Activated naive CD4-positive, alpha-beta T cell treated with anti-CD3 and anti-CD28 coated beads, Interleukin-2, amount 50 U/mL, for 24 hours (primary cell): ENCODE data around the gene ETNK1.
A peak's percentile ranks its signal among the peaks of the same experiment; 100 is the strongest.

Experiments
- H3K27ac Mint-ChIP-seq: one replicate; pipeline ENCODE4 v1.8.0; 2021; ENCODE audit warnings: mild to moderate bottlenecking, mixed read lengths
- H3K27me3 Mint-ChIP-seq: one replicate; pipeline ENCODE4 v1.8.0; 2021; ENCODE audit warnings: mixed read lengths
- H3K36me3 Mint-ChIP-seq: one replicate; pipeline ENCODE4 v1.8.0; 2021; ENCODE audit warnings: mixed read lengths
- H3K4me1 Mint-ChIP-seq: one replicate; pipeline ENCODE4 v1.8.0; 2021; ENCODE audit warnings: mixed read lengths
- H3K4me3 Mint-ChIP-seq: one replicate; pipeline ENCODE4 v1.8.0; 2021; ENCODE audit warnings: mild to moderate bottlenecking, mixed read lengths
- H3K9me3 Mint-ChIP-seq: one replicate; pipeline ENCODE4 v1.8.0; 2021; ENCODE audit warnings: mixed read lengths

ETNK1 gene

DNA sequence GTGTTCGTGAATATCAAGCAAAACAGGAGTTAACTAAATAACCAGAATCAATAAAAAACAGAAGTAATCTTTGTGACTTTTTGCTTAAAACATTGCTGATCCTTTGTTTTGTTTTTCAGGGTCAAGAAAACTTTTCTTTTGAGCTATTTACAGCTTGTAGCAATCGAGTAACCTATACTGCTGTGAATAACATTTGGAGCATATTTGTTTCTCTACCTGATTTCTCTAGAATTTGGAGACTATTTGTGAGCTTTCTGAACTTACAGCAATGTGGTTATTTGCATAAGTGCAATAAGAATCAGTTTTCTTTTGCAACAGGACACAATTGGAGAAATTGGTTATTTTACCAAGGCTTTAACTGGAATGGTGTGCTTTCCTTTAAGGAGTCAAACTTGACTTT, 7.3 kb upstream of the ETNK1 start:
- Mint-ChIP-seq H3K4me1 (no peaks in the 10 kb centered on the region), H3K27ac (no peak overlapping the region), H3K27me3 (no peaks in the 10 kb centered on the region), H3K4me3 (no peak overlapping the region), H3K9me3 (peaks cover under 1% of the 10 kb centered on the region), H3K36me3 (peaks cover 1% of the 10 kb centered on the region)

DNA sequence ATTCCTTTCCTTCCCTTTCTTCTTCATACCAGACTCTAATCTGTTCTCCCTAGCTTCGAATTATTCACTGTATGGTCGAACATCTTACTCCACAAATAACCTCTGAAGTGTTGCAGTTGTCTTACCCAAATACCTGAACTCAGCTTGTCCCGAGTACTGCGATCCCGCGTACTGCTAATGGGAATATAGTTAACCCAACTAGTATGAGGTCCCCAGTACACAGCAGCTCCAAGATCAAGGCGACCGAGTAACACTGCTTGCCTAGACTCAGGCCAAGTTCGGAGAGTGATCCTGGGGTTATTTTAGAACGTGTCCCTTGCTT, 462 bp upstream of the ETNK1 start:
- Mint-ChIP-seq H3K36me3 (peaks cover 3% of the 10 kb centered on the region), H3K4me1 (peaks cover 40% of the 10 kb centered on the region), H3K4me3 (peak overlapping the region; percentile 98), H3K27ac (peak overlapping the region; percentile 98), H3K27me3 (no peaks in the 10 kb centered on the region), H3K9me3 (no peaks in the 10 kb centered on the region)

DNA sequence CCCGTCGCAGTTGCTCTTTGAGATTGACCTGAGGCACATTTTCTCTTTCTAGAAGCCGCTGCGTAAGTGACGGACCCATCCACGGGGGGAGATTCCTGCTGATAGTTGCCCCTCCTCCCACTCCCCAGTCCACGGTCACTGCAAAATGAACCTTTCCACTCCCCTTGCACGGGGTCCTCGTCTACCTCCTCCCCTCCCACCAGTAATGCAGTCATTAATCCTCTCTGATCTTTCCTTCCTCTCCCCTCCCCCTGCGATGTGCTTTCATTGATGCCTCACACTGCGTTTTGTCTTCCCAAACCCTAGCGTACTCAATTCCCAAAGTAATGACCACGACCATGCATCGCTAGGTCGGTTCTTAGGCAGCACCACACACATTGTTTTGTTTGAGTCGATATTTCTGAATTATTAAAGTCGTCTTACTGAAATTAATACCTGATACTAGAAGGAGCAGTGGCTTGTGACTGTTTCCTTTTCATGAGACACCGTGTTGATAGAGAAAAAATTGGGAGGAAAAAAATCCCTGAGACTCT, 857 bp downstream of the ETNK1 start:
- no peaks in the 10 kb centered on the region for H3K9me3 Mint-ChIP-seq
- H3K36me3 Mint-ChIP-seq: peaks cover 3% of the 10 kb centered on the region
- no peaks in the 10 kb centered on the region for H3K27me3 Mint-ChIP-seq
- peak overlapping the region; percentile 95 for H3K27ac Mint-ChIP-seq
- H3K4me3 Mint-ChIP-seq: peak overlapping the region; percentile 98
- peaks cover 49% of the 10 kb centered on the region for H3K4me1 Mint-ChIP-seq

DNA sequence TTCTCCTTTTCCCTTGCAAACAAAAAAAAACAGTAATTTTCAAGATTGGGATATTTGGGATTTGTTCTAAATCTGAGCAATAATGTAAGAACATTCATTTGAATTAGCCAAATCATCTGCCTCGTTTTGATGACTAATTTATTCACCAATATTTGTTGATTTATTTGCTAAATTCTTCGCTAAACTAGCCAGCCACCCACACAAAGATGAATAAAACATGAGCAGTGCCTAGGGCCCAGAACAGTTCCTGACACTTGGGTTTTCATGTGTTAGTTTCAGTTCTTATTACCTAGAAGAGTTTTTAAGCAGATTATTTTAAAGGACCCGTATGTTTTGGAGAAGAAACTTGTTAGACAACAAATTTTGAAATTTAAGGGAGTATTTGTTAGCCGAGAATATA, 1.4 kb downstream of the ETNK1 start:
- H3K9me3 Mint-ChIP-seq: no peaks in the 10 kb centered on the region
- H3K36me3 Mint-ChIP-seq: peaks cover 3% of the 10 kb centered on the region
- peak overlapping the region; percentile 98 for H3K4me3 Mint-ChIP-seq
- H3K27me3 Mint-ChIP-seq: no peaks in the 10 kb centered on the region
- peaks cover 53% of the 10 kb centered on the region for H3K4me1 Mint-ChIP-seq
- H3K27ac Mint-ChIP-seq: peak overlapping the region; percentile 95

DNA sequence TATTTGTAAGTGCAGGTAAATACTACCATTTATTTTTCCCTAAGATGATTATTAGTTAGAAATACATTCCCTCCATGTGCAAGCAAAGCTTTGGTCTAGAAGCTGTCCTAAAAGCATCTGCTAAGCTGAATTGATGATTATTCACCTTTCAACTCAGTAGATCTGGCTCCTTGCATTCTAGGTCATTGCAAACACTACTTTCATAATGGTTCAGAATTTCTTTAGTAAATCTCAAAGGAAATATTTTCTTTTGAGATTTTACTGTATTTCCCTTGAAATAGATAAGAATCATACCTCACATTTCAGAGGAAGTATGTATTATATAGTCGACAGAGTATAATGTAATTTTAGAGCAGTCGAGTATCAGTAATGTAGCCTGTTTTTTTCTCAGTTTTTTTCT, 2.4 kb downstream of the ETNK1 start:
- Mint-ChIP-seq H3K36me3 (peaks cover 4% of the 10 kb centered on the region), H3K9me3 (no peaks in the 10 kb centered on the region), H3K4me1 (peaks cover 58% of the 10 kb centered on the region), H3K27me3 (no peaks in the 10 kb centered on the region), H3K4me3 (peak overlapping the region; percentile 85), H3K27ac (peak overlapping the region; percentile 61)

DNA sequence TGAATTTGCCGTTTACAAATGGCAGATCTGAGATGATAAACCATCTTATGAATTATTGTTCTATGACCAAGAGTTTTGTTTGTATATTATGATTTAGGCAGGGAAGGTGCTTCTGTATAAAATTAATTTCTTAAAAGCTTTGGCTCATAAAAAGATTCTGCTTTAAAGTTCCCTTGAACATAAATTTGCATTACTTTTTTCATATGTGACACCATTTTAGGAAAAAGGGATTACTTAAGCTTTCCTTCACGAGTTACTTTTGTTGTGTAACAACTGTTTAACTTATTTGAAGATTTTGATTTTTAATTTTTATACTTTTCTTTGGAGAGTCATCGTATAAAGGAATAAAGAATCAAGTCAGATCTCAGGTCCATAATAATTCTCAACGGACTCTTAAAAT, 3.3 kb downstream of the ETNK1 start:
- peak overlapping the region; percentile 61 for H3K27ac Mint-ChIP-seq
- peaks cover 66% of the 10 kb centered on the region for H3K4me1 Mint-ChIP-seq
- H3K4me3 Mint-ChIP-seq: peak overlapping the region; percentile 85
- peaks cover 4% of the 10 kb centered on the region for H3K36me3 Mint-ChIP-seq
- H3K9me3 Mint-ChIP-seq: no peaks in the 10 kb centered on the region
- no peaks in the 10 kb centered on the region for H3K27me3 Mint-ChIP-seq

DNA sequence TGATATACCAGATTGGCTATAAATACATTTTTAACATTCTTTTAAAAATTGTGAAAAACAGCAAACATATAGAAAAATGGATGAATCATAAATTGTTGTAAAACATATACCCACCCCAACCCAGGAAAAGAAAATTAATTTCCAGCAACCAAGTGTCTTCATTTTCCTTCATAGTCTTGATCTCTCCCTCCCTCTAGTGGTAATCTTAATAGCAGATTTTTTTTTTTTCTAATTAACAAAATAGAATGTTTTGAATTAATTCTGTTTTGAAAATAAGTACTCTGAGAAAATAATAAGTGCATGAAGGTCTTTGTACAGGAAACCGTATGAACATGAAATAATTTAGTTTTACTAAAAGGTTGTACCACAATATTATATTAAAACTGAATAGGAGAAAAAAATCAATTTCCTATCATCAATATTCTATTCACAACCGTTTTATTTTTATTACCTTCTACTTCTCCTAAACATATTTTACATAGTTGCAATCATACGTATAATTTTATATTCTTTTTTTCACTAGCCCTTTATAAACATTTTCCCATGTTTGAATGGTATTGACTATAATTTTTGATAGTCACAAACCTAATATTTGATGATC, 7.0 kb downstream of the ETNK1 start:
- Mint-ChIP-seq H3K27me3 (no peaks in the 10 kb centered on the region), H3K4me1 (peaks cover 87% of the 10 kb centered on the region), H3K27ac (no peak overlapping the region), H3K36me3 (peaks cover 2% of the 10 kb centered on the region), H3K4me3 (no peak overlapping the region), H3K9me3 (no peaks in the 10 kb centered on the region)

DNA sequence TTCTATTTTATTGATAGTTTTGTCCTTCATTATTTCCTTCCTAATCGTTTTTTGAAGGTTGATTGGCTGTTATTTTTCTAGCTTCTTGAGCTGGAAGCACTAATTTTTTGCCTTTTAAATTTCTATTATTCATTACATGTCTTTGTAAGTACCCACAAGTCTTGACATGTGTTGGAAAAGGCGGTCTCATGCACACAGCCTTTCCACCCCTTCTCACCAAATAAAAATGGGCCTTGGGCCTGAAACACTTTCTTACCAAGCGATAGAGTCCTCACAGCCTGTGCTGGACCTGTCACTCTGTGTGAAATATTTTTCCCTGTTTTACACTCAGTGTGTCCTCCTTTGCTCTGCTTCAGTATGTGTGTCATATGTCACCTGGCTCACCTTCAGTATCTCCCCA, 9.9 kb downstream of the ETNK1 start:
- Mint-ChIP-seq H3K4me1 (peaks cover 76% of the 10 kb centered on the region), H3K9me3 (no peaks in the 10 kb centered on the region), H3K27ac (peak overlapping the region; percentile 57), H3K4me3 (no peak overlapping the region), H3K36me3 (peaks cover 8% of the 10 kb centered on the region), H3K27me3 (no peaks in the 10 kb centered on the region)

DNA sequence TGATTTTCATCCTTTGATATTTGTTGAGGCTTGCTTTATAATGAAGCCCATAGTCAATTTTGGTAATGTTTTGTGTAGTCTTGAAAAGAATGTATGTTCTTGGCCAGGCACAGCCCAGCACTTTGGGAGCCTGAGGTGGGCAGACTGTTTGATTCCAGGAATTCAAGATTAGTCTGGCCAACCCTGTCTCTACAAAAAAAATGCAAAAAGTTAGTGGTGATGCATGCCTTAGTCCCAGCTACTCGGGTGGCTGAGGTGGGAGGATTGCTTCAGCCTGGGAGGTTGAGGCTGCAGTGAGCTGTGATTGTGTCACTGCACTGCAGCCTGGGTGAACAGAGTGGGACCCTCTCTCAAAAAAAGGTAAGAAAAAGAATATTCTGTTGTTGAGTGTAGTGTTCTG, 10.8 kb downstream of the ETNK1 start:
- peaks cover 79% of the 10 kb centered on the region for H3K4me1 Mint-ChIP-seq
- no peaks in the 10 kb centered on the region for H3K9me3 Mint-ChIP-seq
- no peak overlapping the region for H3K27ac Mint-ChIP-seq
- no peak overlapping the region for H3K4me3 Mint-ChIP-seq
- H3K36me3 Mint-ChIP-seq: peaks cover 8% of the 10 kb centered on the region
- H3K27me3 Mint-ChIP-seq: no peaks in the 10 kb centered on the region

DNA sequence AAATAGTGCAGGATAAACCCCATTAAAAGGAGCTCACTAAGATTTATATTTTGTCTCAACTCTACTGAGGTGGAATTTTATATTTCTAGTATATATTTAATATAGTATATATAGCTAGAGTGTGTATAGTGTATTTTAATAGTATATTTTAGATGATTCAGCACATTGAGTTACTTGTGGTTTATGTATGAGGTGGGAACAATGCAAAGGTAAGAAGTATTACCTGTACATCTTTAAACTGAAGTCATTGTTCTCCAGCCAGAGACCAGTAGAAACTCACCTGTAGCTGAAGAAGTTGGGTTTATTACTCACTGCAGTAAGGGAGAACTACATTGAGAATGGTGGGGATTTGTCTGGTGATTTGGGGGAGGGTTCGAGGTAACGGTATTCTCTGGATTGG, 15.9 kb downstream of the ETNK1 start:
- Mint-ChIP-seq H3K9me3 (no peaks in the 10 kb centered on the region), H3K4me3 (no peak overlapping the region), H3K36me3 (peaks cover 8% of the 10 kb centered on the region), H3K27me3 (no peaks in the 10 kb centered on the region), H3K4me1 (peaks cover 67% of the 10 kb centered on the region), H3K27ac (no peak overlapping the region)

DNA sequence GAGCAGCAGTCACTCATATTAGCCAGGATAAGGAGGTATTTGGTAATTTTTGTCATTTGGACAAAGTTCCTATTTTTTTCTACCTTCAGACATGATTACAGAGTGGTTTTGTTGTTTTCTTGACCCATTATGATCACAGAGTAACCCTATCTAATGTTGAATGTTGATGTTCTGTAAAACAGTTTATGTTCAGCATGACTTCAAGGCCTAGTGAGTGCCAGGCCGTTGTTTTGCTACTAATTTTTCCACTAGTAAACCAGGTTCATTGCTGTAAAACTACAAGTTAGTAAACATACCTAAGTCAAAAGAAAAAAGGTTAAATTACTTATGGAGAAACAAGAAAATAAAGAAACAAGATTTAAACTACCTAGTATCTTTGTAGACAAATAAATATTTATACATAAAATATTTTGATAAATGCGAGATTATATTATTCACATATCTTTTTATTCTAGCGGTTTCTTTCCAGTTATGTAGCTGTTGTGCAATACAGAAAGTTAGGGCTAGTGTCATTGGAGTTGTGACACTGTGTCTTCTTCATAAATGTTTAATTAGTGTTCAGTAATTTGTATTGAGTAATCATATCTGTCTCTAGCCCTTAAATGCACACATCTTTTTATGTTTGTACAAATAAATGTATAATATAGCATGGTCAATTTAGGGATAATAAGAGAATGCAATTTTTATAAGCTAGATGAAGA, 16.5 kb downstream of the ETNK1 start:
- peaks cover 8% of the 10 kb centered on the region for H3K36me3 Mint-ChIP-seq
- H3K4me1 Mint-ChIP-seq: peaks cover 62% of the 10 kb centered on the region
- H3K4me3 Mint-ChIP-seq: no peak overlapping the region
- H3K27me3 Mint-ChIP-seq: no peaks in the 10 kb centered on the region
- H3K9me3 Mint-ChIP-seq: no peaks in the 10 kb centered on the region
- H3K27ac Mint-ChIP-seq: no peak overlapping the region

DNA sequence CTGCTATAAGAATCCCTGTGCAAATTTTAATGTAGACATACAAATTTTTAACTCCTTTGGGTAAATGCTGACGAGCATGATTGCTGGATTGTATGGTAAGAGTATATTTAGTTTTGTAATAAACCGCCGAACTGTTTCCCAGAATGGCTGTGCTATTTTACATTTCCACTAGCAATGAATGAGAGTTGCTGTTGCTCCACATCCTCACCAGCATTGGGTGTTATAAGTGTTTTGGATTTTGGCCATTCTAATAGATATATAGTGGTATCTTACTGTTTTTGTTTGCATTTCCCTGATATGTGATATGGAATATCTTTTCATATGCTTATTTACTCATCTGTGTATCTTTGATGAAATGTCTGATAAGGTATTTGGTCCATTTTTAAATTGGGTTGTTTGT, 23.7 kb downstream of the ETNK1 start:
- Mint-ChIP-seq H3K27me3 (no peaks in the 10 kb centered on the region), H3K27ac (no peak overlapping the region), H3K4me1 (peaks cover 57% of the 10 kb centered on the region), H3K4me3 (no peak overlapping the region), H3K9me3 (peaks cover 4% of the 10 kb centered on the region), H3K36me3 (peaks cover 22% of the 10 kb centered on the region)

DNA sequence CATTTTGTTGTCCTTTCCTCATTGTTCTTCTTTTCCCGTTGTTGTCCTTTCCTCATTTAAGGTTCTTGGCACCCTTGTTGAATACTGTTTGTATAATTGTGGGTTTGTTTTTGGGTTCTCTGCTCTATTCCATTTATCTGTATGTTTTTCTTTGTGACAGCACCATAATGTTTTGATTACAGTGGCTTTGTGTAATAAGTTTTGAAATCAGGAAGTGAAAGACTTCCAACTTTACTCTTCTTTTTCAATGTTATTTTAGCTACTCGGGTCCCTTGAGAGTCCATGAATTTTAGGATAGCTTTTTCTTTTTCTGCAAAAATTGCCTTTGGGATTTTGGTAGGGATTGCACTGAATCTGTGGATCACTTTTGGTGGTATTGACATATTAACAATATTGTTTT, 28.1 kb downstream of the ETNK1 start:
- Mint-ChIP-seq H3K4me3 (no peak overlapping the region), H3K27ac (no peak overlapping the region), H3K36me3 (peaks cover 22% of the 10 kb centered on the region), H3K27me3 (no peaks in the 10 kb centered on the region), H3K4me1 (peaks cover 64% of the 10 kb centered on the region), H3K9me3 (peaks cover 4% of the 10 kb centered on the region)

DNA sequence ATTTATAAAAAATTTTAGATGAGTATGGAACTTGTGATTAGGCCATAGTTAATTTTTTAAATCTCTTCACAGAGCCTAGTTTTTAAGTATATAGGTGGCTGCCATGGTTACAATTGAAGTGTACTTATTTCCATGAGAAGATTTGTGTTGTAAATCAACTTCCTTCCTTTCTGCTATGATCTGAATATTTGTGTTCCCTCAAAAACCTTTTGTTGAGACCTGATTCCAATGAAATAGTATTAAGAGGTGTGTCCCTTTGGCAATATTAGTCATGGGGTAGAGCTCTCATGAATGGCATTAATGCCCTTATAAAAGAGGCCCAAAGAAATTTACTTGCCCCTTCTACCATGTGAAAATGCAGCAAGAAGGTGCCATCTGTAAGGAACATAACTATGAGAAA, 28.8 kb downstream of the ETNK1 start:
- Mint-ChIP-seq H3K36me3 (peaks cover 24% of the 10 kb centered on the region), H3K9me3 (peaks cover 4% of the 10 kb centered on the region), H3K4me3 (no peak overlapping the region), H3K27ac (no peak overlapping the region), H3K4me1 (peaks cover 67% of the 10 kb centered on the region), H3K27me3 (no peaks in the 10 kb centered on the region)

DNA sequence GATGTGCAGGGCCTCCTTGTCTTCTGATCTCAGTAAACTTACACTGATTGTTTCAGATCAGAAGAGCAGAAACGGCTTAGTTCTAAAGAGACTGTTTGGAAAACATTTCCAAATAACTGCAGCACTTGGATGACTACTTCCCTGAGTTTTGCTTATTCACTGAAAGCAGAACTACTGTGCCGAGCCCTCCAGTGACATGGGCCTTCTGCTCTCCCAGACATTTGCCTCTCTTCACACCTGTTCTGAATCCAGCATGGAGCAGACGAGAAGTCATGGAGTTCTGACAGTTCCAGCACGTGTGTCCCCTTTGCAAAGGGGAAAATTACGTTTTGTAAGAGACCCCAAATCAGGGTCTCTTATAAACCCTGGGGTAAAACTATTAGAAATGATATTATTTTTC, 31.4 kb downstream of the ETNK1 start:
- Mint-ChIP-seq H3K36me3 (peaks cover 25% of the 10 kb centered on the region), H3K4me1 (peaks cover 54% of the 10 kb centered on the region), H3K9me3 (peaks cover 4% of the 10 kb centered on the region), H3K27ac (no peak overlapping the region), H3K4me3 (no peak overlapping the region), H3K27me3 (no peaks in the 10 kb centered on the region)

DNA sequence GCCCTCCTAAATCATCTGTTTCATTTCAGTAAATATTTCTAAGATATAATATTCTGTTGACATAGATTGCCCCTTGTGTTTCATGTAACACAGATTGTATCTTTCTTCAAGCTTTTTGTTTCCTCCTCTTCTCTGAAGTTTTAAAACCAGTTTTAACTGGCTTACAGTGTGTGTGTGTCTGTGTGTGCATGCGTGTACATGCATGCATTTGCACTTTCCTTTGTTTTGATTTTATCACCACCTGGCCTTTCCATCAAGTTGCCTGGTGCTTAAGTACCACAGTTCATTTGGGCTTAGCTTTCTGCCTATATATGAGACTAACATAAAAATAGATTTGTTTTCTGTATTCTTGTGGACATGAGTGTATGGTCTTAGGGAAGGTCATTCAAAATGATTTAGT, 31.9 kb downstream of the ETNK1 start:
- Mint-ChIP-seq H3K27ac (no peak overlapping the region), H3K36me3 (peaks cover 26% of the 10 kb centered on the region), H3K27me3 (no peaks in the 10 kb centered on the region), H3K9me3 (peaks cover 3% of the 10 kb centered on the region), H3K4me1 (peaks cover 52% of the 10 kb centered on the region), H3K4me3 (no peak overlapping the region)

DNA sequence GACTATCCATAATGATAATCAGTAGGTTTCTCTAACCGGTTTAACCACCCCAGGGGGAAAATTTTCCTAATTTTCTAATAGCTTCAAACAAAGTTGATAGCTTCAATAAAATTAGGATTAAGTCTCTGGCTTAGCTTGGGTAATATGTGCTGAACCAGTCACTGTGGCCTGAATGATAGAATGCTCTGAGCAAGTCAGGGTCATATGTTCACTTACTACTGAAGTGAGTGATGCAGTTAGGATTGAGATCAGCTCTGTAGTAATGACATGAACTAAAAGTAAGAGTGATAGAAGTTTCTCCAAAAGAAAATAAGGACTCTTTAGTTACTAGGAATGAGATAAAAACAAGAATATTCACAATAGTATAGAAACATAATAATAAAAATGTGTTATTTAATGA, 32.6 kb downstream of the ETNK1 start:
- Mint-ChIP-seq H3K27ac (no peak overlapping the region), H3K9me3 (no peaks in the 10 kb centered on the region), H3K36me3 (peaks cover 22% of the 10 kb centered on the region), H3K27me3 (no peaks in the 10 kb centered on the region), H3K4me1 (peaks cover 47% of the 10 kb centered on the region), H3K4me3 (no peak overlapping the region)
